K562 (cell line): ENCODE data around the gene ATP5F1D. TPM values are rescaled to one million over a fixed set of nuclear protein-coding genes. Genes with fewer than 3 reads are reported as not detected.

Experiments
- CCAR2 ChIP-seq: fragments of 200-400 bp; formaldehyde crosslinking; IDR thresholded peaks from 2 replicates; pipeline ENCODE4 v1.6.1; 2017; ENCODE audit warnings: mild to moderate bottlenecking, low read depth, low read length
- IRF2 ChIP-seq: sonication (generic); formaldehyde crosslinking; IDR thresholded peaks from 2 replicates; pipeline ENCODE4 v1.8.1; 2022; ENCODE audit warnings: mild to moderate bottlenecking, missing genetic modification reagents
- MAFK ChIP-seq: IDR thresholded peaks from 2 replicates; pipeline ENCODE4 v1.6.1; 2011; ENCODE audit warnings: low read length, improper control_type of control experiment
- MEF2D ChIP-seq: conservative IDR thresholded peaks from 2 replicates; pipeline ENCODE4 v1.6.1; 2016; ENCODE audit warnings: low read depth, missing genetic modification characterization, missing compliant biosample characterization
- RFX1 ChIP-seq: fragments of 450-650 bp; IDR thresholded peaks from 2 replicates; pipeline ENCODE4 v1.6.1; 2016; ENCODE audit warnings: mild to moderate bottlenecking, moderate library complexity
- SMC3 ChIP-seq: conservative IDR thresholded peaks from 2 replicates; pipeline ENCODE4 v1.6.1; 2011; ENCODE audit warnings: low read depth, low read length, improper control_type of control experiment; ENCODE audit not compliant: insufficient read depth
- SP2 ChIP-seq: IDR thresholded peaks from 2 replicates; pipeline ENCODE4 v1.6.1; 2011; ENCODE audit warnings: mild to moderate bottlenecking, low read depth, low read length, moderate library complexity; ENCODE audit not compliant: poor library complexity, severe bottlenecking; ENCODE audit errors: extremely low read depth
- STAT5B ChIP-seq: fragments of 250-450 bp; sonication (Bioruptor Pico); IDR thresholded peaks from 2 replicates; pipeline ENCODE4 v1.8.0; 2021; ENCODE audit warnings: mild to moderate bottlenecking, inconsistent platforms
- TAF1 ChIP-seq: IDR thresholded peaks from 2 replicates; pipeline ENCODE4 v1.6.1; 2011; ENCODE audit warnings: mild to moderate bottlenecking, low read length, moderate library complexity; ENCODE audit not compliant: insufficient read depth, control insufficient read depth, severe bottlenecking; ENCODE audit errors: extremely low read depth
- TBL1XR1 ChIP-seq, 2 experiments: IDR thresholded peaks; 2 replicates each; pipeline ENCODE4 v1.6.1; 2012; ENCODE audit warnings: improper control_type of control experiment in 2 of 2, low read length in 2 of 2, mild to moderate bottlenecking in 1 of 2
- TCF7 ChIP-seq: sonication (generic); IDR thresholded peaks from 2 replicates; pipeline ENCODE4 v1.6.1; 2016; ENCODE audit warnings: antibody characterized with exemption, borderline replicate concordance
- YY1 ChIP-seq, 3 experiments: IDR thresholded peaks; 2 replicates each; pipeline ENCODE4 v1.6.1; 2011; ENCODE audit warnings: low read length in 2 of 3, mild to moderate bottlenecking in 2 of 3, moderate library complexity in 2 of 3, borderline replicate concordance in 1 of 3, control low read depth in 1 of 3, low read depth in 1 of 3; ENCODE audit not compliant: insufficient read depth in 3 of 3, insufficient replicate concordance in 2 of 3, control insufficient read depth in 1 of 3, insufficient read length in 1 of 3; ENCODE audit errors: extremely low read depth in 1 of 3
- ZBTB40 ChIP-seq, 2 experiments: fragments of 450-650 bp in 1 of 2; sonication (generic) in 1 of 2; formaldehyde crosslinking in 1 of 2; IDR thresholded peaks; 2 replicates each; pipeline versions ENCODE4 v1.7.1 to v1.9.0; 2016 to 2022; ENCODE audit warnings: inconsistent platforms in 1 of 2, mild to moderate bottlenecking in 1 of 2, missing genetic modification reagents in 1 of 2
- ZNF121 ChIP-seq: sonication (generic); formaldehyde crosslinking; conservative IDR thresholded peaks from 2 replicates; pipeline ENCODE4 v1.8.0; 2022; ENCODE audit warnings: missing genetic modification reagents
- ZNF282 ChIP-seq: sonication (generic); formaldehyde crosslinking; IDR thresholded peaks from 2 replicates; pipeline ENCODE4 v1.8.1; 2023; ENCODE audit warnings: missing genetic modification reagents
- ZNF695 ChIP-seq: fragments of 450-650 bp; formaldehyde crosslinking; IDR thresholded peaks from 2 replicates; pipeline ENCODE4 v1.4.0; 2020; ENCODE audit warnings: mild to moderate bottlenecking, moderate library complexity
- polyA plus RNA-seq, 8 experiments: library from polyadenylated mRNA; depleted of rRNA in 4 of 8; stranded (reverse) in 5 of 8; unstranded in 3 of 8; fragments of >200 nt; fragmentation: Nextera tagmentation in 2 of 8; fragmentation: Illumina TruSeq in 1 of 8; extraction: Ambion mirVana in 2 of 8; extraction: Trizol in 1 of 8; gene quantifications; 2 replicates each; pipeline versions ENCODE4 v1.2.1 to v1.2.3, GENCODE V29; 2011 to 2014; ENCODE audit warnings: inconsistent platforms in 1 of 8, missing spikeins in 1 of 8
- total RNA-seq, 7 experiments: library from RNA; depleted of rRNA in 6 of 7; stranded (reverse); fragments of >200 nt in 6 of 7; fragmentation: Illumina TruSeq in 2 of 7; extraction: Trizol in 2 of 7; gene quantifications; 2 replicates each; pipeline versions ENCODE4 v1.2.1 to v1.2.3, GENCODE V29; 2011 to 2021; ENCODE audit warnings: low replicate concordance in 1 of 7
- TF ChIP-seq, protein P1 (sequence below): fragments of 450-650 bp; formaldehyde crosslinking; IDR thresholded peaks from 2 replicates; pipeline ENCODE4 v1.4.0; 2020; ENCODE audit warnings: mild to moderate bottlenecking, moderate library complexity

ATP5F1D gene
- total and polyA plus RNA-seq, 9 of the 15 experiments (the other 6 are each of a cell fraction or from before 2014, with no cell fraction given) = 3.9 to 409 (median 36.8) TPM

- no peak for TF ChIP-seq ZBTB40 (IDR thresholded peaks at IDR 0.05)
- no peak for TF ChIP-seq ZBTB40 (CRISPR knock-in tag; IDR thresholded peaks at IDR 0.05)
- TF ChIP-seq SP2 = no peak
- no peak for TF ChIP-seq TCF7
- no peak for TF ChIP-seq ZNF121 (CRISPR knock-in tag)
- no peak for TF ChIP-seq STAT5B (CRISPR knock-in tag)
- TF ChIP-seq YY1 (IDR thresholded peaks at IDR 0.05; ENCODE audit: borderline replicate concordance in 1 of 3, control insufficient read depth in 1 of 3, extremely low read depth in 1 of 3, insufficient read depth in 3 of 3, insufficient read length in 1 of 3, insufficient replicate concordance in 2 of 3, low read depth in 1 of 3, low read length in 2 of 3) = peak in 1 of 3 experiments; percentile 45
- TF ChIP-seq MAFK = no peak
- no peak for TF ChIP-seq RFX1
- TF ChIP-seq ZNF282 (CRISPR knock-in tag) = no peak
- no peak for TF ChIP-seq IRF2 (CRISPR knock-in tag)
- no peak for TF ChIP-seq TBL1XR1 (IDR thresholded peaks at IDR 0.05; ENCODE audit: low read length in 2 of 2)
- peak; percentile 25 for TF ChIP-seq TAF1
- no peak for TF ChIP-seq SMC3
- TF ChIP-seq ZNF695 (CRISPR knock-in tag) = no peak
- TF ChIP-seq, protein P1, sequence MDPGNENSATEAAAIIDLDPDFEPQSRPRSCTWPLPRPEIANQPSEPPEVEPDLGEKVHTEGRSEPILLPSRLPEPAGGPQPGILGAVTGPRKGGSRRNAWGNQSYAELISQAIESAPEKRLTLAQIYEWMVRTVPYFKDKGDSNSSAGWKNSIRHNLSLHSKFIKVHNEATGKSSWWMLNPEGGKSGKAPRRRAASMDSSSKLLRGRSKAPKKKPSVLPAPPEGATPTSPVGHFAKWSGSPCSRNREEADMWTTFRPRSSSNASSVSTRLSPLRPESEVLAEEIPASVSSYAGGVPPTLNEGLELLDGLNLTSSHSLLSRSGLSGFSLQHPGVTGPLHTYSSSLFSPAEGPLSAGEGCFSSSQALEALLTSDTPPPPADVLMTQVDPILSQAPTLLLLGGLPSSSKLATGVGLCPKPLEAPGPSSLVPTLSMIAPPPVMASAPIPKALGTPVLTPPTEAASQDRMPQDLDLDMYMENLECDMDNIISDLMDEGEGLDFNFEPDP = no peak
- no peak for TF ChIP-seq MEF2D (tag)
- no peak for TF ChIP-seq CCAR2
Measured at GRCh38 chr19:1274081-1274851, 32.7 kb downstream of the ATP5F1D start (continued).
